ENCODE measurements around the gene PARP8.

DNA sequence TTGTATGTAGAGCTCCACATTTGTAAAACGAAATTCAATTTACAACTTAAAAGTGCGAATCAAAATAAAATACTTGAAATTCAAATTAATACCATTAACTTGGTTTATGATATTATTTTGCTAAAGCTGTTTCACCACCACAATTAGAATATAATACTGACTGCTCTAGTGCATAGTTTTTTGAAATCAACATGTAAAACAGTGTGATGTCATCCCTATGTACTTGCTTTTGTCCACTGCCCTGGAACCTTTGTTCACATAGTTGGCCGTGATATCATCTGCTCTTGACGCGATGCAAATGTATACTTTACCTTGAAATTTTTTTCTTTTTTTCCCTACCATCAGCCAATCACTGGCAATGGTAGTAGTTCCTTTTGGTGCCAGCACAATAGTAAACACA, 125.4 kb downstream of the PARP8 start:
- TF ChIP-seq POLR2AphosphoS5 (IDR thresholded peaks at IDR 0.05; ENCODE audit: low read depth, low read length) (no peak), REST (IDR thresholded peaks at IDR 0.05; ENCODE audit: insufficient read depth in 1 of 2, low read depth in 2 of 2, low read length in 2 of 2) (no peak), TAF1 (IDR thresholded peaks at IDR 0.05; ENCODE audit: borderline replicate concordance, insufficient read depth, low read length) (no peak), SIN3A (IDR thresholded peaks at IDR 0.05; ENCODE audit: borderline replicate concordance, insufficient read depth, low read length) (no peak)
